K562 (cell line): ENCODE data around the gene ANAPC16. TPM values are rescaled to one million over a fixed set of nuclear protein-coding genes. Genes with fewer than 3 reads are reported as not detected.

Experiments used
- CBFA2T3 ChIP-seq: fragments of 450-650 bp; IDR thresholded peaks from 2 replicates; pipeline ENCODE4 v1.6.1; 2017
- EZH2 ChIP-seq: IDR thresholded peaks from 2 replicates; pipeline ENCODE4 v1.6.1; 2012; ENCODE audit warnings: low read depth, mild to moderate bottlenecking, inconsistent platforms, low read length, borderline replicate concordance
- FOXM1 ChIP-seq, 2 experiments: fragments of 450-650 bp in 1 of 2; sonication (generic) in 1 of 2; formaldehyde crosslinking in 1 of 2; IDR thresholded peaks; 2 replicates each; pipeline versions ENCODE4 v1.6.1 to v1.9.0; 2017 to 2022; ENCODE audit warnings: low read depth in 2 of 2, mild to moderate bottlenecking in 2 of 2, missing genetic modification reagents in 1 of 2, moderate library complexity in 1 of 2
- GATA2 ChIP-seq: sonication (generic); formaldehyde crosslinking; IDR thresholded peaks from 2 replicates; pipeline ENCODE4 v1.4.0; 2020; ENCODE audit warnings: mild to moderate bottlenecking, missing genetic modification reagents
- HDAC2 ChIP-seq: fragments of 450-650 bp; IDR thresholded peaks from 2 replicates; pipeline ENCODE4 v1.6.1; 2016; ENCODE audit warnings: mild to moderate bottlenecking
- KLF13 ChIP-seq: fragments of 450-650 bp; IDR thresholded peaks from 2 replicates; pipeline ENCODE4 v1.6.1; 2016; ENCODE audit warnings: missing genetic modification characterization, low read depth, mild to moderate bottlenecking, missing compliant biosample characterization, moderate library complexity, borderline replicate concordance
- MCM2 ChIP-seq: fragments of 450-650 bp; IDR thresholded peaks from 2 replicates; pipeline ENCODE4 v1.6.1; 2017; ENCODE audit warnings: low read depth, mild to moderate bottlenecking
- NFXL1 ChIP-seq: fragments of 450-650 bp; formaldehyde crosslinking; IDR thresholded peaks from 2 replicates; pipeline ENCODE4 v1.4.0; 2021; ENCODE audit warnings: mild to moderate bottlenecking
- TBL1XR1 ChIP-seq, 2 experiments: IDR thresholded peaks; 2 replicates each; pipeline ENCODE4 v1.6.1; 2012; ENCODE audit warnings: improper control_type of control experiment in 2 of 2, low read length in 2 of 2, mild to moderate bottlenecking in 1 of 2
- TCF7 ChIP-seq: sonication (generic); IDR thresholded peaks from 2 replicates; pipeline ENCODE4 v1.6.1; 2016; ENCODE audit warnings: antibody characterized with exemption, borderline replicate concordance
- TFAM ChIP-seq: fragments of 250-450 bp; sonication (Bioruptor Pico); conservative IDR thresholded peaks from 2 replicates; pipeline ENCODE4 v1.5.0; 2021; ENCODE audit warnings: mild to moderate bottlenecking, moderate library complexity
- ZNF41 ChIP-seq: fragments of 250-450 bp; sonication (Bioruptor Pico); conservative IDR thresholded peaks from 2 replicates; pipeline ENCODE4 v1.4.0; 2020; ENCODE audit warnings: mild to moderate bottlenecking
- ZNF561 ChIP-seq: fragments of 450-650 bp; formaldehyde crosslinking; conservative IDR thresholded peaks from 2 replicates; pipeline ENCODE4 v1.4.0; 2020; ENCODE audit warnings: mild to moderate bottlenecking, moderate library complexity
- polyA plus RNA-seq, 8 experiments: library from polyadenylated mRNA; depleted of rRNA in 4 of 8; stranded (reverse) in 5 of 8; unstranded in 3 of 8; fragments of >200 nt; fragmentation: Nextera tagmentation in 2 of 8; fragmentation: Illumina TruSeq in 1 of 8; extraction: Ambion mirVana in 2 of 8; extraction: Trizol in 1 of 8; gene quantifications; 2 replicates each; pipeline versions ENCODE4 v1.2.1 to v1.2.3, GENCODE V29; 2011 to 2014; ENCODE audit warnings: inconsistent platforms in 1 of 8, missing spikeins in 1 of 8
- total RNA-seq, 7 experiments: library from RNA; depleted of rRNA in 6 of 7; stranded (reverse); fragments of >200 nt in 6 of 7; fragmentation: Illumina TruSeq in 2 of 7; extraction: Trizol in 2 of 7; gene quantifications; 2 replicates each; pipeline versions ENCODE4 v1.2.1 to v1.2.3, GENCODE V29; 2011 to 2021; ENCODE audit warnings: low replicate concordance in 1 of 7
- TF ChIP-seq, protein P1 (sequence below): fragments of 250-450 bp; sonication (Bioruptor Pico); IDR thresholded peaks from 2 replicates; pipeline ENCODE4 v1.4.0; 2020; ENCODE audit warnings: borderline replicate concordance
- TF ChIP-seq, protein P2 (sequence below): sonication (generic); formaldehyde crosslinking; IDR thresholded peaks from 2 replicates; pipeline ENCODE4 v1.4.0; 2020; ENCODE audit warnings: mild to moderate bottlenecking, missing genetic modification reagents
- TF ChIP-seq, protein P3 (sequence below): sonication (generic); formaldehyde crosslinking; IDR thresholded peaks from 2 replicates; pipeline ENCODE4 v1.8.0; 2022; ENCODE audit warnings: missing genetic modification reagents, mild to moderate bottlenecking, moderate library complexity, borderline replicate concordance
- TF ChIP-seq, protein P4 (sequence below): fragments of 250-450 bp; sonication (Bioruptor Pico); IDR thresholded peaks from 2 replicates; pipeline ENCODE4 v1.5.0; 2021
- TF ChIP-seq, protein P5 (sequence below): sonication (generic); formaldehyde crosslinking; IDR thresholded peaks from 2 replicates; pipeline ENCODE4 v1.8.0; 2023; ENCODE audit warnings: mild to moderate bottlenecking, missing genetic modification reagents
- TF ChIP-seq, protein P6 (sequence below): fragments of 450-650 bp; IDR thresholded peaks from 2 replicates; pipeline ENCODE4 v1.6.1; 2018; ENCODE audit warnings: mild to moderate bottlenecking, low read depth; ENCODE audit not compliant: partially characterized antibody

The ANAPC16 gene
- total and polyA plus RNA-seq, 9 of the 15 experiments (the other 6 are each of a cell fraction or from before 2014, with no cell fraction given) = 42.6 to 208 (median 108) TPM

DNA sequence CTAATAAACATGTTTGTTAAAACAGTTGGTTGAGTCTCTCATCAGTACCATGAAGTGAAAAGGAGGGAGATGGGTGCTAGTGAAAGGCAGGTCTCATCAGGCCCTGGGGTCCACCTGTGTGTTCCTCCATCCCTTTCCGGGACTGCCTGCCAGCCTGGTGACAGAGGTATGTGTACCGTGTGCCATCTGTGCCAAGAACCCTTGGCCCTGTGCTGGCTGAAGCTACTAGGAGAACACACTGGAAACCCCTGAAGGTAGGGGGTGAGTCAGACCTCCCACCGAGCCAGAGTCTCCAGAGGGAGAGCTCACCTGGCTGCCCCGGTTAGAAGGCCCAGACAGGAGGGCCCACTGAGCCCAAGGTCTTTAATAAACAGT lies 60.2 kb downstream of the ANAPC16 start (continued):
- TF ChIP-seq, protein P1, sequence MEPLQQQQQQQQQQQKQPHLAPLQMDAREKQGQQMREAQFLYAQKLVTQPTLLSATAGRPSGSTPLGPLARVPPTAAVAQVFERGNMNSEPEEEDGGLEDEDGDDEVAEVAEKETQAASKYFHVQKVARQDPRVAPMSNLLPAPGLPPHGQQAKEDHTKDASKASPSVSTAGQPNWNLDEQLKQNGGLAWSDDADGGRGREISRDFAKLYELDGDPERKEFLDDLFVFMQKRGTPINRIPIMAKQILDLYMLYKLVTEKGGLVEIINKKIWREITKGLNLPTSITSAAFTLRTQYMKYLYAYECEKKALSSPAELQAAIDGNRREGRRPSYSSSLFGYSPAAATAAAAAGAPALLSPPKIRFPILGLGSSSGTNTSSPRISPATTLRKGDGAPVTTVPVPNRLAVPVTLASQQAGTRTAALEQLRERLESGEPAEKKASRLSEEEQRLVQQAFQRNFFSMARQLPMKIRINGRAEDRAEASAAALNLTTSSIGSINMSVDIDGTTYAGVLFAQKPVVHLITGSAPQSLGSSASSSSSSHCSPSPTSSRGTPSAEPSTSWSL (CRISPR knock-in tag) = 0 out of 2 replicates have a peak, but pooled peaks have one; percentile 58
- TF ChIP-seq ZNF41 (CRISPR knock-in tag) = peak; percentile 74
- TF ChIP-seq TFAM (CRISPR knock-in tag) = no peak
- TF ChIP-seq, protein P2, sequence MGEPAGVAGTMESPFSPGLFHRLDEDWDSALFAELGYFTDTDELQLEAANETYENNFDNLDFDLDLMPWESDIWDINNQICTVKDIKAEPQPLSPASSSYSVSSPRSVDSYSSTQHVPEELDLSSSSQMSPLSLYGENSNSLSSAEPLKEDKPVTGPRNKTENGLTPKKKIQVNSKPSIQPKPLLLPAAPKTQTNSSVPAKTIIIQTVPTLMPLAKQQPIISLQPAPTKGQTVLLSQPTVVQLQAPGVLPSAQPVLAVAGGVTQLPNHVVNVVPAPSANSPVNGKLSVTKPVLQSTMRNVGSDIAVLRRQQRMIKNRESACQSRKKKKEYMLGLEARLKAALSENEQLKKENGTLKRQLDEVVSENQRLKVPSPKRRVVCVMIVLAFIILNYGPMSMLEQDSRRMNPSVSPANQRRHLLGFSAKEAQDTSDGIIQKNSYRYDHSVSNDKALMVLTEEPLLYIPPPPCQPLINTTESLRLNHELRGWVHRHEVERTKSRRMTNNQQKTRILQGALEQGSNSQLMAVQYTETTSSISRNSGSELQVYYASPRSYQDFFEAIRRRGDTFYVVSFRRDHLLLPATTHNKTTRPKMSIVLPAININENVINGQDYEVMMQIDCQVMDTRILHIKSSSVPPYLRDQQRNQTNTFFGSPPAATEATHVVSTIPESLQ (CRISPR knock-in tag) = 0 out of 2 replicates have a peak, but pooled peaks have one; percentile 19
- no peak for TF ChIP-seq EZH2
- TF ChIP-seq FOXM1 (IDR thresholded peaks at IDR 0.05; ENCODE audit: low read depth) = no peak
- peak; percentile 69; the same call in 1 of the 2 replicates for TF ChIP-seq FOXM1 (CRISPR knock-in tag; IDR thresholded peaks at IDR 0.05; ENCODE audit: low read depth)
- no peak for TF ChIP-seq MCM2
- TF ChIP-seq, protein P3, sequence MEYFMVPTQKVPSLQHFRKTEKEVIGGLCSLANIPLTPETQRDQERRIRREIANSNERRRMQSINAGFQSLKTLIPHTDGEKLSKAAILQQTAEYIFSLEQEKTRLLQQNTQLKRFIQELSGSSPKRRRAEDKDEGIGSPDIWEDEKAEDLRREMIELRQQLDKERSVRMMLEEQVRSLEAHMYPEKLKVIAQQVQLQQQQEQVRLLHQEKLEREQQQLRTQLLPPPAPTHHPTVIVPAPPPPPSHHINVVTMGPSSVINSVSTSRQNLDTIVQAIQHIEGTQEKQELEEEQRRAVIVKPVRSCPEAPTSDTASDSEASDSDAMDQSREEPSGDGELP (CRISPR knock-in tag) = peak; percentile 8; the same call in 1 of the 2 replicates
- TF ChIP-seq, protein P4, sequence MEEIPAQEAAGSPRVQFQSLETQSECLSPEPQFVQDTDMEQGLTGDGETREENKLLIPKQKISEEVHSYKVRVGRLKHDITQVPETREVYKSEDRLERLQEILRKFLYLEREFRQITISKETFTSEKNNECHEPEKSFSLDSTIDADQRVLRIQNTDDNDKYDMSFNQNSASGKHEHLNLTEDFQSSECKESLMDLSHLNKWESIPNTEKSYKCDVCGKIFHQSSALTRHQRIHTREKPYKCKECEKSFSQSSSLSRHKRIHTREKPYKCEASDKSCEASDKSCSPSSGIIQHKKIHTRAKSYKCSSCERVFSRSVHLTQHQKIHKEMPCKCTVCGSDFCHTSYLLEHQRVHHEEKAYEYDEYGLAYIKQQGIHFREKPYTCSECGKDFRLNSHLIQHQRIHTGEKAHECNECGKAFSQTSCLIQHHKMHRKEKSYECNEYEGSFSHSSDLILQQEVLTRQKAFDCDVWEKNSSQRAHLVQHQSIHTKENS = peak; percentile 89; the same call in 1 of the 2 replicates
- 0 out of 2 replicates have a peak, but pooled peaks have one; percentile 11 for TF ChIP-seq GATA2 (CRISPR knock-in tag)
- no peak for TF ChIP-seq CBFA2T3
- TF ChIP-seq, protein P5, sequence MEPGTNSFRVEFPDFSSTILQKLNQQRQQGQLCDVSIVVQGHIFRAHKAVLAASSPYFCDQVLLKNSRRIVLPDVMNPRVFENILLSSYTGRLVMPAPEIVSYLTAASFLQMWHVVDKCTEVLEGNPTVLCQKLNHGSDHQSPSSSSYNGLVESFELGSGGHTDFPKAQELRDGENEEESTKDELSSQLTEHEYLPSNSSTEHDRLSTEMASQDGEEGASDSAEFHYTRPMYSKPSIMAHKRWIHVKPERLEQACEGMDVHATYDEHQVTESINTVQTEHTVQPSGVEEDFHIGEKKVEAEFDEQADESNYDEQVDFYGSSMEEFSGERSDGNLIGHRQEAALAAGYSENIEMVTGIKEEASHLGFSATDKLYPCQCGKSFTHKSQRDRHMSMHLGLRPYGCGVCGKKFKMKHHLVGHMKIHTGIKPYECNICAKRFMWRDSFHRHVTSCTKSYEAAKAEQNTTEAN (CRISPR knock-in tag) = no peak
- peak; percentile 84 for TF ChIP-seq NFXL1 (CRISPR knock-in tag)
- TF ChIP-seq ZNF561 (CRISPR knock-in tag) = no peak
- no peak for TF ChIP-seq HDAC2
- peak in 1 of 2 experiments; percentile 26; a peak in 1 of 4 replicates for TF ChIP-seq TBL1XR1 (IDR thresholded peaks at IDR 0.05; ENCODE audit: low read length in 2 of 2)
- TF ChIP-seq KLF13 (tag) = 0 out of 2 replicates have a peak, but pooled peaks have one; percentile 12
- 0 out of 2 replicates have a peak, but pooled peaks have one; percentile 5 for TF ChIP-seq TCF7
- TF ChIP-seq, protein P6, sequence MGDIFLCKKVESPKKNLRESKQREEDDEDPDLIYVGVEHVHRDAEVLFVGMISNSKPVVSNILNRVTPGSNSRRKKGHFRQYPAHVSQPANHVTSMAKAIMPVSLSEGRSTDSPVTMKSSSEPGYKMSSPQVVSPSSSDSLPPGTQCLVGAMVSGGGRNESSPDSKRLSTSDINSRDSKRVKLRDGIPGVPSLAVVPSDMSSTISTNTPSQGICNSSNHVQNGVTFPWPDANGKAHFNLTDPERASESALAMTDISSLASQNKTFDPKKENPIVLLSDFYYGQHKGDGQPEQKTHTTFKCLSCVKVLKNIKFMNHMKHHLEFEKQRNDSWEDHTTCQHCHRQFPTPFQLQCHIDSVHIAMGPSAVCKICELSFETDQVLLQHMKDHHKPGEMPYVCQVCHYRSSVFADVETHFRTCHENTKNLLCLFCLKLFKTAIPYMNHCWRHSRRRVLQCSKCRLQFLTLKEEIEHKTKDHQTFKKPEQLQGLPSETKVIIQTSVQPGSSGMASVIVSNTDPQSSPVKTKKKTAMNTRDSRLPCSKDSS = no peak
